ENCODE data around the gene FOXD2.
A peak's percentile ranks its signal among the peaks of the same experiment; 100 is the strongest.

FOXD2 gene

GRCh38 chr1:47437447-47438164 lies at the start of gene FOXD2:
TSS of gene FOXD2 (plus strand) at chr1:47438044. CDS start at chr1:47438136, 92 bp downstream.
- DNase-seq (ENCODE audit: low read depth, low spot score): peak; percentile 82

DNA sequence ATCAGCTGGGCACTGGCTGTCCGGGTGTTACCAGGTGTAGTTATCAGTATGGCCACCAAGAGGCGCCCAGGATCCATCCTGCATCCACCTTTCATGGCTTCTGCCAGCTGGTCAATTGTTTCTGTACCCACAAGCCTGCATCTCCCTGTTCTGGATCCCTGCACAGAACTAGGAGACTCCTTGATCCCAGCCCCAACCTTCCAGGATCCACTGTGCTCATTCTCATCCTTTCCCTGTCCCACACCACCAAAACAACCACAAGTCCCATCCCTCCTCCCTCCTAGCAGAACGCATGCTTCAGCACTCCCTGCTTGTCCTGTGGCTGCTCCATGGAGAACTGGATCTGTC lies 49.0 kb upstream of the FOXD2 start:
- no peak for DNase-seq (ENCODE audit: low read depth, low spot score)

- no peak for DNase-seq (ENCODE audit: low read depth, low spot score)
Measured at GRCh38 chr1:47389731-47390130, 48.1 kb upstream of the FOXD2 start.

- no peak for DNase-seq (ENCODE audit: low read depth, low spot score)
Measured at GRCh38 chr1:47390843-47391242, 47.0 kb upstream of the FOXD2 start.

DNA sequence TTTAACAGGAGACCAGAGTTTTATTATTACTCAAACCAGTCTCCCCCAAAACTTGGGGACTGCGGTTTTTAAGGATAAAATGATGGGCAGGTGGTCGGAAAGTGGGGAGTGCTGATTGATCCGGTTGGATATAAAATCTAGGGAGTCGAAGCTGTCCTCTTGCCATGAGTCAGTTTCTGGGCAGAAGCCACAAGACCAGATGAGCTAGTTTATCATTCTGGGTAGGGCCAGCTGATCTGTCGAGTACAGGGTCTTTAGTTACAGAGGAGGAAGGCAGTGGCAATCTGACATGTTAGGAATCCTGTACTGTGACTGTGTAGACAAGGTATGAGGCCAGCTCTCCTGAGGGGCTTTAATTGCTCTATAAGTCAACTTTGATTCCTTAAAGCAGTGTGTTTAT lies 44.7 kb upstream of the FOXD2 start:
- no peak for DNase-seq (ENCODE audit: low read depth, low spot score)

DNA sequence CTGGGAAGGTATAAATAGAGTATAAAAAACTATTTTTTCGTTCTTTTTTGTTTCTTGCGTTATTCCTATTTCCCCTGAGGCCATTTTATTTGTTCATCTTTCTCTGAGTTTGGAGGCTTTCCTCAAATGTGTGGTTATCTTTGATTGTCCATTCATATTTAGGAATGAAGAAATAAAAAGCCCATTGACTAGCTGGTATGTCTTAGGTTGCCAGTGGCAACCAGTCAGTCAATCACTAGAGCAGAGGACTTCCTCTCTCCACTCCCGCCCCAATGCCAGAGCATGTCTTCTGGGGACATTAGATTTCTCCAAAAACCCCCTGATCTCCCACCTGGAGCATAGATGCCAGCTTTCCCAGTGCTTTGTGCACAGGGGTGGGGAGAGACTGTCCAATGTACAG lies 42.4 kb upstream of the FOXD2 start:
- DNase-seq (ENCODE audit: low read depth, low spot score): no peak

- DNase-seq (ENCODE audit: low read depth, low spot score): no peak
Measured at GRCh38 chr1:47396671-47397196, 41.1 kb upstream of the FOXD2 start.

DNA sequence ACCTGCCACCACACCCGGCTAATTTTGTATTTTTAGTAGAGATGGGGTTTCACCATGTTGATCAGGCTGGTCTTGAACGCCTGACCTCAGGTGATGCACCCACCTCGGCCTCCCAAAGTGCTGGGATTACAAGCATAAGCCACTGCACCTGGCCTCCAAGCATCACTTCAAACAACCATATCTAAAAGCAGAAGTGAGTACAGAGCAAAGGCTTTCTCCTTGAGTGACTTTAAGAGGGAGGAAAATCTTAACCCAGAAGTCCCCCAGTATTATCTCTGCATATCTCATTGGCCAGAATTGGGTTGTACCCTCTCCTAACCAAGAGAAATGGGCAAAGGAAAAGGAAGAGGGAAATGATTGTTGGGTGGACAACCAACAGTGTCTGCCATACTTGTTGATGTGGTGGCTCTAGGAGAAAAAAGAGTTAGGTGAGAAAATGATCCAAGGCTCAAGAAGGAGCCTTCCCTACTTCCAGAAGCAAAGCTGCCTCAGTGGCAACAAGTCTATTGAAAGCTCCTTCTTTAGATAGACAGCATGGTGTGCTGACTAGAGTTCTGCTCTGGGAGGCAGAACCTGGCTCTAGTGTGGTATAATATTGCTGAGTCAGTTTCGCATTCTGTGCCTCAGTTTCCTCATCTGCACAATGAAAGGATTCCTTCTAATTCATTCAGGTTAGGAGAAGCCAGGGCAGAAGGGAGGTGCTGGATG lies 38.6 kb upstream of the FOXD2 start:
- DNase-seq (ENCODE audit: low read depth, low spot score): no peak

GRCh38 chr1:47399846-47400155 lies 38.0 kb upstream of the FOXD2 start:
- DNase-seq (ENCODE audit: low read depth, low spot score): no peak

GRCh38 chr1:47401761-47402160 lies 36.1 kb upstream of the FOXD2 start:
- no peak for DNase-seq (ENCODE audit: low read depth, low spot score)

GRCh38 chr1:47402591-47402990 lies 35.3 kb upstream of the FOXD2 start:
- DNase-seq (ENCODE audit: low read depth, low spot score): no peak

GRCh38 chr1:47403321-47403910 lies 34.4 kb upstream of the FOXD2 start:
- DNase-seq (ENCODE audit: low read depth, low spot score): no peak

- DNase-seq (ENCODE audit: low read depth, low spot score): no peak
Measured at GRCh38 chr1:47405697-47406096, 32.1 kb upstream of the FOXD2 start.

DNA sequence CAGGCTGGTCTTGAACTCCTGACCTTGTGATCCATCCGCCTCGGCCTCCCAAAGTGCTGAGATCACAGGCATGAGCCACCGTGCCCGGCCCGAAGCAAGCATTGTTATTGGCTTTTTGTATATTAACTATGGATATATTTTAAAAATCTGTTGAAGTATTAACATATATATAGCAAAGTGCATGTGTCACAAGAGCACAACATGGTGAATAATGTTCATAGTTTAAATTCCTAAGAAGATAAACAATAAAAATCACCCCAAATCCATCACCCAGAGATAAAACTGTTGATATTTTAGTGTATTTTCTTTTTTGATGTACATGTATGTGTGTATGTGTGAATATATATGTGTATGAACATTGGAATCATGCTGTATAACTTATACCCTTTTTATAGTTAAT lies 30.9 kb upstream of the FOXD2 start:
- DNase-seq (ENCODE audit: low read depth, low spot score): no peak

DNA sequence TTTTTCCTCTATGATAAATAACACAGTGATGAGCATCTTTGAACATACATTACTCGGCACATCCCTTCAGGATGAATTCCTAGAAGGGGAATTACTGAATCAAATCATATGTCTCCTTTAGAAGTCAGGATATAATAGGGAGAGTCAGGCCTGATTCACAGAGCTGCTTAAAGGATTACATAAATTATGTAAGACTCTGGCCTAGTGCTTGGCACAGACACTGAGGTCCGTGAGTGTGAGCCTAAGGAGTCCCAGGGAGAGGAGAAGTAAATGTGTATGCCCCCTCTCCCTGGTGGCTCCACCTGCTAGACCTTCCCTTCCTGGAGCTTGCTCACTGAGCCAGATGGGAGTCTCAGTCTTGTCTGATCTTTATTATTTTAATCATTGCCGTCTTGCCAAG lies 30.4 kb upstream of the FOXD2 start:
- DNase-seq (ENCODE audit: low read depth, low spot score): no peak

DNA sequence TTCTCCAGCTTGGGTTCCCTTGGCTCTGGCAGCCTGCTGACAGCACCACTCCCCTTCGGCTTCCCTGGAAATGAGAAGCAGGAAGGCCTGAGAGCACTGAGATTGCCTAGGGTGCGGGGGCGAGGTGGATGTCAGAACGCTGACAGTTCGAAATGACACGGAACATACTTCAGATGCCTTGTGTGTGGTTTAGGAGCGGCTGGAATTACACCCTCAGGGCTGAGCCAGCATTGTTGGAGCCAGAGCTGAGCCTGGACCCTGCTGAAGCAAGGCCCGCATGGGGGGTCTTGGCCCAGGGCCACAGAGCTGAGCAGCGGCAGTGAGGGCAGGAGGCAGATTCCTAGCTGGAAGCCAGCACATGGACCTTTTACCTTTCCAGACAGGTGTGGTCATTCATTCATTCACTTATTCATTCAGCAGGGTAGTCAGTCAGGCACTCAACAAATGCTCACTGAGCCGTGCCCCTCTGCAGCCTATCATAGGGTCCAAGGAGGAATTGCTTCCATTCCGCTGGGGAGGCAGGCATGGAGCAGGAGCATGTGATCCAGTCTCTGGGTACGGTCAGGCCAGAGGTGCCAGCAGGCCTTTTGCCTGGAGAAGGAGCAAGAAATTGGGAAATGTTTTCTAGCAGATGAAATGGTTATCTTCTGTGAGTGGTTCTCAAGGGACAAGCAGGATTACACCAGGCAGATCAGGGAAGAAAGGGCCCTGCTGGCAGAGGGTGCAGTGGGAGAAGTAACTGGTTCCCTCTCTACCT lies 28.4 kb upstream of the FOXD2 start:
- no peak for DNase-seq (ENCODE audit: low read depth, low spot score)

- no peak for DNase-seq (ENCODE audit: low read depth, low spot score)
Measured at GRCh38 chr1:47410068-47410455, 27.8 kb upstream of the FOXD2 start.

DNA sequence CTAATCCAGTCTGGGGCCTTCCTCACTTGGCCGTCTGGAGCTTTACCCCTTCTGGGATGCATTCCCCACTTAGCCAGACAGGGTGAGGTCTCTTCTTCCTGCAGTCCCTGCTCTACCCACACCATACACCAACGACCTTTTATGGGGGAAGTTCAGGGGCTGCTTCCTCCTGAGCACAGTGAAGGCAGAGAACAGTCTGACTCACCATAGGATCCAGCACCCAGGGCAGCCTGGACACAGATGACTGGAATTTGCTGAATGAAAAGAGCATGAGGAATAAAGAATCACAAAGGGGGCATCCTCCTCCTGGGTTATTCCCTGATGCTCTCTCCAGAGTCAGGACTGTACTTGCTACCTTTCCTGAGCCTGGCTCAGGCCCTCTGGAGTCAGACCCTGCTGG lies 26.4 kb upstream of the FOXD2 start:
- no peak for DNase-seq (ENCODE audit: low read depth, low spot score)

DNA sequence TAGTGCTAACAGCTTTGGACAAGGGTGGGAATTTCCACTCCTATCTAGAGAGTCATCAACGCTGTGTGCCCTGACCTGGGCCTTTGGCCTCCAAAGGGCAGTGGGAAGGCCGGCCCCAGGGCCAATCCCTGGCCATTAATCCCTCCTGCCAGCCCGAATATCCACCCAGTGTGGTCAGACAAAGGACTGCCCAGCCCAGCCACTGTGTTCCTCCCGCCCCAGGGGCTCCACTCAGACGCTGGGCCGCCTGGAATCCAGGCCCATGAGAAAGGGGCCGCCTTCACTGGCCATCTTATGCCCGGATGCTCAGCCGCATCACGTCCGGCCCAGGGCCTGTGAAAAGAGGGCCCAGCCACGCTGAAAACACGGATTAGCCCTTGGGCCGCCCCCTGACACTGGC lies 25.4 kb upstream of the FOXD2 start:
- DNase-seq (ENCODE audit: low read depth, low spot score): no peak

- DNase-seq (ENCODE audit: low read depth, low spot score): no peak
Measured at GRCh38 chr1:47415728-47416318, 22.0 kb upstream of the FOXD2 start, which contains the start of gene FOXE3. TSS of gene FOXE3 (plus strand) at chr1:47416285. CDS start at chr1:47416316, 31 bp downstream.

DNA sequence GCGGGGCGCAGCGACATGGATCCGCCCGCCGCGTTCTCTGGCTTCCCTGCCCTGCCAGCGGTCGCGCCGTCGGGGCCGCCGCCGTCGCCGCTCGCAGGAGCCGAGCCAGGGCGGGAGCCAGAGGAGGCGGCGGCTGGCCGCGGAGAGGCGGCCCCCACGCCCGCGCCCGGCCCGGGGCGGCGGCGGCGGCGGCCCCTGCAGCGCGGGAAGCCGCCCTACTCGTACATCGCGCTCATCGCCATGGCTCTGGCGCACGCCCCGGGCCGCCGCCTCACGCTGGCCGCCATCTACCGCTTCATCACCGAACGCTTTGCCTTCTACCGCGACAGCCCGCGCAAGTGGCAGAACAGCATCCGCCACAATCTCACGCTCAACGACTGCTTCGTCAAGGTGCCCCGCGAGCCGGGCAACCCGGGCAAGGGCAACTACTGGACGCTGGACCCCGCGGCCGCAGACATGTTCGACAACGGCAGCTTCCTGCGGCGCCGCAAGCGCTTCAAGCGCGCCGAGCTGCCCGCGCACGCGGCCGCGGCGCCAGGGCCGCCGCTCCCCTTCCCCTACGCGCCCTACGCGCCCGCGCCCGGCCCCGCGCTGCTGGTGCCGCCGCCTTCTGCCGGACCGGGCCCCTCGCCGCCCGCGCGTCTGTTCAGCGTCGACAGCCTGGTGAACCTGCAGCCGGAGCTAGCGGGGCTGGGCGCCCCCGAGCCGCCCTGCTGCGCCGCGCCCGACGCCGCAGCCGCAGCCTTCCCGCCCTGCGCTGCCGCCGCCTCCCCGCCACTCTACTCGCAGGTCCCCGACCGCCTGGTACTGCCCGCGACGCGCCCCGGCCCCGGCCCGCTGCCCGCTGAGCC lies 21.3 kb upstream of the FOXD2 start:
- no peak for DNase-seq (ENCODE audit: low read depth, low spot score)

Data from activated naive CD8-positive, alpha-beta T cell treated with anti-CD3 and anti-CD28 coated beads, Interleukin-2, amount 50 U/mL, for 16 hours (primary cell).